ENCODE results near the gene CDH13.

Gene CDH13

DNA sequence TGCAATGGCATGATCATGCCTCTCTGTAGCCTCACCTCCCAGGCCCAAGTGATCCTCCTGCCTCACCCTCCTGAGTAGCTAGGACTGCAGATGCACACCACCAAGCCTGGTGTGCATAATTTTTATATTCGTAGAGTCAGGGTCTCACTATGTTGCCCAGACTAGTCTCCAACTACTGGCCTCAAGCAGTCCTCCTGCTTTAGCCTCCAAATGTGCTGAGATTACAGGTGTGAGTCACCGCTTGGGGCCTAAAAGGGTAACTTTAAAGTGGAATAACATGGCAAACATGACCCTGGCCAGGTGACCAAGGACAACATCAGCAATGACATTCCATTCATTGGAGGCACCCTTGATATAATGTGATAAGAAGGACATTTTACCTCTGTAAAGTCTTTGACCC lies 1207.2 kb downstream of the CDH13 start:
- no peak for DNase-seq

DNA sequence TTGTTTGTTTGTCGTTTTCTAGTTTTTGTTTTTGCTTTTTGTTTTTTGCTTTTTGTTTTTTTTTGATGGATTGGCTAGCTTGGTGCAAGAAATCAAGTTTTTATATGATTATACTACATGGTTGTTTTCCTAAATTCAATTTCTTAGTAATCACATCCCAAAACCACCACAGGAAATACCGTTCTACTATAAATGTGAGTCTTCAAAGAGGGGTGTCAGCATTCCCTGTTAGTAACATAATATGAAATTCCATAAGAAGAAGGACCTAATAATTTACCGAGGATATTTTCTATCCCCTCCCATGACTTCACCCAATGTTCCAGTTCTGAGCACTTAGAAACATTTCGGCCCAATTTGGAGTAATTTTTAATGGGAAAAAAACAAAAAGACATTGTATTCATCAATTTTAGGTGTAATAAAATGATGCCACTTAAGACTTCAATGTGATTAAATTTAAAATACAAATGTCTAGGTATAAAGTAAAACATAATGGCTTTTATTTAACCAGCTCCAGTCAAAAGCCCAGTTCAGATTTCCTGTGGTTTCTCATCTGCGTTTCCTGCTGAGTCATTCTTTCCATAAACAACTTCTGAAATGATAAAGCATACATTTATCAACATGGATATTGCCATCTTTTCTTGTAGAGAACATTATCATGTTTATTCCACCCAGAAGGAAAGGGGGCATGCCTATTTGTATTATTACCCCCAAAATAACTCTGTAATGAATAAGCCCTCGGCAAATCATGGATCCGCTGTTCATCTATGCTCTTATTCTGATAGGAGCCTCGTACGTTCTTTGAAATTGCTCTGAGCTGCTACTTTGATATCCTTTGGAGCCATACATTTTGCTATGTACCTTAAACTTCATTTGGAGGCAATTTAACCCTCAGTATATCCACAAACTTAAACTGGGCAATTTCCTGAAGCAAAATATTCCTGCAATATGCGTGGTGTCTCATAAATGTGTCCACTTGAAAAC lies 1209.1 kb downstream of the CDH13 start:
- no peak for DNase-seq

DNA sequence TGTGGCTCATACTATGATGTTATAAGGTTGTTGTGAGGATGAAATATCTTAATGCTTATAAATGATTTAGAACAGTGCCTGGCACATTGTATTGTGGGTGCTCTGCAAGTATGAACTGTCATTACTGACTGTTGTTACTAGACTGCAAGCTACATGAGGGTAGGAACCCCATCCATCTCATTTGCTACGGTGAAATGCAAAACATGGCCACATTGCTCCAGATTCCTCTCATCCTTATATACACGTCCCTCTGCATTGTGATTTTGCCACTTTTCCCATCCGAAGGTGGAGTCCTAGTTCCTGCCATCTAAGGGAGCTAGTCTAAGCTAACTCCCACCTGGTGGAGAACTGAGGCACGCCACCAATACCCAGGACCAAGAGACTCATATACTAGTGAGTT lies 1210.8 kb downstream of the CDH13 start:
- no peak for DNase-seq

DNA sequence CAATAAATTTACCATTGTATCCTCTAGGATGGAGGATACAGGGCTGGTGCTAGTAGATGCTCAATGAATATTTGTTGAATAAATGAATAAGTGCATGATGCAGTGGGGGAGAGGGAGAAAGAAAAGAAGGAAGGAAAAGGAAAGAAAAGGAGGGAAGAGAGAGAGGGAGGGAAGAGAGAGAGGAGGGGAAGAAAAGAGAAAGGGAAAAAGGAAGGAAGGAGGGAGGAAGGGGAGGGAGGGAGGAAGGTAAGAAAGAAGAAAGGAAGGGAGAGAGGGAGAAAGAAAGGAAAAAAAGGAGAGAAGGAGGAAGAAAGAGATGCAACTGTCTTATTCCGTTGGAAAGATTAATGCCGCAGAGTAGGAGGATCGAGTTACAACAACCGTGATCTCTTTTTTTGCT lies 1211.4 kb downstream of the CDH13 start:
- no peak for DNase-seq

DNA sequence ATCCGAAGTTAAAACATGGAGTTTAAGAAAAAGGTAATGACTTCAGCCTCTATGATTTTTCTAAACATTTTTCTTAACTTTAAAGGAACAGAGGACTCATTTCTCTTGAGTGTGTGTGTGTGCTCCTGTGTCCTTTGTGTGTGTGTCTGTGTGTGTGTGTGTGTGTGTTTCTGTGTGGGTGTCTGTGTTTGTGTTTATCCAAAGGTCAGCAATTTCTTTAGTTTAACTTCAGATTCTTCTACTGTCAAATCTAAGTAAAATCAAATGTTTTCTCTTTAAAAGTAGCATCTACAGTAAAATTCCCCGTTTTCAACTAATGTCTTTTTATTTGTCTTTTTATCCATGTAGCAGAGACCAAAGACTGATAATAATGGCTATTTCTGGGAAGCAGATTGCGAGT lies 1212.8 kb downstream of the CDH13 start:
- DNase-seq: no peak

DNA sequence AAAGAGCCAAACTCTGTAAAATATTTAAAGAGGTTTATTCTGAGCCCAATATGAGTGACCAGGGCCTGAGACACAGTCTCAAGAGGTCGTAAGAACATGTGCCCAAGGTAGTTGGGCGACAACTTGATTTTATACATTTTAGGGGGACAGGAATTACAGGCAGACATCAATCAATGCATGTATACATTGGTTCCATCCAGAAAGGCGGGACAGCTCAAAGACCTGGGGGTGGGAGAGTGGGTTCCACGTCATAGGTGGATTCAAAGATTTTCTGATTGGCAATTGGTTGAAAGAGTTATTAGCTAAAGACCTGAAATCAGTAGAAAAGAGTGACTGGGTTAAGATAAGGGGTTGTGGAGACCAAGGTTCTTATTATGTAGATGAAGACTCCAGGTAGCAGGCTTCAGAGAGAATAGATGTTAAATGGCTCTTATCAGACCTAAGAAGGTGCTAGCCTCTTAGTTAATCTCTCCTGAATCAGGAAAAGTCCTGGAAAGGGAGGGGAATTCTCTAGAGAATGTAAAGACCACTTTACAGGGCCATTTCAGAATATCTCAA lies 1213.4 kb downstream of the CDH13 start:
- no peak for DNase-seq

DNA sequence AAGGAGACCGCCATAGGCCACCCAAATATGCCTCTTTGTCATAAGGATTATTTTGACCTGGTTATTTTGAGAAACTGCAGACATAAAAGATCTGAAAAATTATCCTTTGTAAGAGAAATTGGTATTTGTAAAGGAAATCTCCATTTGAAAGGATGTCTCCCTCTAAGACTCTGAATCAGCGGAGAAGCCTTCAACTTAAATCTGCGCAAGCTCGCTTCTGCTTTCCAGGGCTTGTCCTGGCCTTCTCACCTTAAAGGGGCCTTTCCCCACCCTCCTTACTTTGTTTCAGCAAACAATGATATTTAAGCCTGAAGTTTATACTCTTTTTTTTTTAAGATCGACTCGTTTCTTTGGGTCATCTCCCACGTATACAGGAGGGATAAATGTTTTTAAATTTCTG lies 1215.5 kb downstream of the CDH13 start:
- no peak for DNase-seq

DNA sequence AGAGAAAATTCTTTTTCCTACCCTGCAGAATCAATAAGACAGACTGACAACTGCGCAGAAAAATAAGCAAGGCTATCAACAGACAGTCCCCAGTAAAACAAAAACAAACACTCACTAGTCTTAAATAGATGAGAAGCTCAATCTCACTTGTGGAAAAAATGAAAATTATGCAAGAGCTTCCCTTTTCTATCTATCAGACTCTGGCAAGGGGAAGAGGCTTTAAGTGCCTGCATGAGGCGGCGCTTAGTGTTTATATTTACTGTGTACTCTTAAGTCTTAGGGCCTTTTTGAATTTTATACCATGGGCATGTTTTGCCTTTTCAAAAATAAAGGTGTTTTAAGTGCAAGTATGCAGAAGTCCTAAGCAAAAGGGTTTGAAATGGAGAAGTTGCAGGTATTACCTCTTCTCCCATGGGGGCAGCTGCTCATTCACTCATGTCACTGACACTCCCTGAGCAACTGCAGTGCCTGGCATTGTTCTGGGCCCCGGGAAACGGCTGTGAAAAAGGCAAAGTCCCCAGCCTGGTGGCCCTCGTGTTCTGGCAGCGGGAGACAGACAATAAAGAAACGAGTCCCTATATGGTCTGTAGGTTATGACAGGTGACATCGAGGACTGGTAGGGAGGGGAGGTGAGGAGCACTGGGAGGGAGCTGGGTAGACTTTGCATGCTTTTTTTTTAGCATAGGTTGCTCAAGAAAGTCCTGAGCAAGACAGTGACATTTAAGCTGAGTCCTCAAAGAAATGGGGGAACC lies 1216.2 kb downstream of the CDH13 start:
- DNase-seq: no peak

DNA sequence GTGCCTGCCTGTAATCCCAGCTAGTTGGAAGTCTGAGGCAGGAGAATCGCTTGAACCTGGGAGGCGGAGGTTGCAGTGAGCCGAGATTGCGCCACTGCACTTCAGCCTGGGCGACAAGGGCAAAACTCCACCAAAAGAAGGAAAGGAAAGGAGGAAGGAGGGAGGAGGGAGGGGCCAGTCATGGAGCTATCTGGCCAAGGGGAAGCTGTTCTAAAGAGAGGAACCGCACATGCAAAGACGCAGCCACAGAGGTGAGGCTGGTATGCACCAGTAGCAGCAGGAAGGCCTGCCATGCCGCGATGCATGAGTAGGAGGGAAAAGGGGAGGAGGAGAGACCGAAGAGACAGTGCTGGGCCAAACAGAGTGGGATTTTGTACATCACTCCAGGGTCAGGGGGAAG lies 1216.9 kb downstream of the CDH13 start:
- no peak for DNase-seq

DNA sequence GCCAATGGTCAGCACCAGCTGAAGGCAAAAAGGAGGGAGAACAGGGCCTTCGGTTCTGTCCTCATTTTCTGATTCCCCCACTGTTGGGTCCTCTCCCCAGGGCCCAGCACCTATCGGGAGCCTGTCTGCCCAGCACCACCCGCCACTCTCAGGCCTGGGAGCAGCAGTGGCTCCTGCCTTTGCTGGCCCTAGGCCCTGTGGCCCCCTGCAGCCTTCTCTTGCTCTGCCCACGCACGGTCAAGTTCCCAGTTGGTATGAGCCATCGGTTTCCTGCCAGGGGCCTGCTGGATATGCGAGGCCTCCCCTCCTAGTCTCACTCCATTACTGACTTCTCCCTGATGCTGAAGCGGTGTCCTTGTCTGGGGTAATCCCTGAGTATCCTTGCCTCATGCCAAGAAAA lies 1218.5 kb downstream of the CDH13 start:
- DNase-seq: no peak

DNA sequence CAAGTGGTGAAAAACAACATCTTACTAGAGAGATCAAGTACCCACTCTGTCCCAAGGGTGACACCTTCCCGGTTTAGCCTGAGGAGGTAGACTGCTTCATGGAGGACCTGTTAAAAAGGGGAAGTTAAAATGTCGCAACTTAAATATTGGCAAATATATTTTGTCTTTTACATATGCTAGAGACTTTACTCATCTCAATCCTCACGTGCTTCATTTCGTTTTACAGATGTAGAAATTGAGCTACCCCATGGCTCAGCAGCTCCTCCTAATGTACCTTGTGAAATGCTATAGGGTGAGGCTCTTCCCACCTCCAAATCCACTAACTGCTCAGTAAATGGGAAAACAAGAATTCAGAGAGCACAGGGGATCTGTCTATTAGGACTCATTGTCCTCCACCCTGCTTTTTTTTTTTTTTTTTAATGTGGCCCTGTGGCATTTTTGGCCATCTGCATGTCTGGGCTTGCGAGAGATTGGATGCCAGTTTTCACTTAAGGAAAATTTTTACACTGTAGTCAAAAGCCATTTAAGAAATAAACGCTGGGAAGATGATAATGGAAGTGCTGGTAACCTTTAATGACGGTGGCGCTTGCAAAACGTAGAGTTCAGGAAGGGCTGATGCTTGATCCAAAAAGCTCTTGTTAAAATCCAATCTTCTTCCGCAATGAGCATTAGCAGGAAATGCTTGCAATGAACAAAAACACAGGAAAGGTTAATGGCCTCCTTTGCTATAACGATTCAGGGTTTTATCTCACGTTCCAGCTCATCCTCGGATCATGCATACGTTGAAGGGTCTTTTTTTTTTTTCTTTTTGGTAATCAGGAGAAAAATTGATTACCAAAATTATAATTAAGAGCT lies 1220.8 kb downstream of the CDH13 start:
- DNase-seq: no peak

DNA sequence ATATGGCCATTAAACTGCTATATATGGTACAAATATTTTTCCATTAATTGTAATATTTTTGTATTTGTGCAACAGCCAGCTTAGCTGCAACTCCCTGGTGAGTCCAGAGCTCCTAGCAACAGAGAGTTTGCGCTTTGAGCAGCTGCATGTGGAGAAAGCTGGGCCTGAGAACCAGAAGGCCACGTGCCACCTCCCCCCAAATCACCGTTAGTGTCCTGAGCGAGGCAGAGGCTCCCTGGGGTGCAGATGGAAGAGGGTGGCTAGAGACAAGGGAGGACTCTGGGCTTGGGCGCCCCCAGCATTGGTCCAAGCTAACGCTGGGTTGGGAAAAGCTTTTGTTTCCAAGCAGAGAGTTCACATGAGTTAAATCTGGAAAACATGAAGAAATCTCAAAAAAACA lies 1222.7 kb downstream of the CDH13 start:
- DNase-seq: no peak

Data from T1000 (cell line).